Suprapubic skin (tissue), 3 donors: ENCODE measurements around the gene MYORG.

Experiments
- CTCF ChIP-seq, 2 donors: fragments of 200-600 bp in 1 of 2; fragments of 450-650 bp in 1 of 2; sonication (generic) in 1 of 2; IDR thresholded peaks; one replicate each; pipeline ENCODE4 v1.5.1; 2016 to 2019; ENCODE audit warnings: antibody characterized with exemption in 2 of 2, mild to moderate bottlenecking in 1 of 2, moderate library complexity in 1 of 2
- POLR2A ChIP-seq, 2 donors: fragments of 450-650 bp; IDR thresholded peaks; one replicate each; pipeline ENCODE4 v1.6.1; 2017; ENCODE audit warnings: antibody characterized with exemption in 2 of 2, mild to moderate bottlenecking in 2 of 2, moderate library complexity in 2 of 2

GRCh38 chr9:34317436-34317835, 59.3 kb downstream of the MYORG start:
- TF ChIP-seq CTCF (IDR thresholded peaks at IDR 0.05), result no peak
- no peak for TF ChIP-seq POLR2A (IDR thresholded peaks at IDR 0.05)
